HCT116 (cell line): ENCODE results near the gene HDAC7.

Experiments used
- EGR1 ChIP-seq: IDR thresholded peaks from 2 replicates; pipeline ENCODE4 v1.6.1; 2012; ENCODE audit warnings: low read depth
- EZH2 ChIP-seq: fragments of 200-600 bp; sonication (generic); IDR thresholded peaks from 2 replicates; pipeline ENCODE4 v1.6.1; 2017; ENCODE audit warnings: antibody characterized with exemption, mixed run types
- JUND ChIP-seq: IDR thresholded peaks from 2 replicates; pipeline ENCODE4 v1.6.1; 2012
- POLR2A ChIP-seq: IDR thresholded peaks from 2 replicates; pipeline ENCODE4 v1.7.0; 2011; ENCODE audit warnings: borderline replicate concordance; ENCODE audit not compliant: insufficient read depth, insufficient read length; ENCODE audit errors: extremely low read depth
- POLR2AphosphoS5 ChIP-seq: IDR thresholded peaks from 2 replicates; pipeline ENCODE4 v1.6.1; 2011; ENCODE audit warnings: mild to moderate bottlenecking, low read depth, low read length, moderate library complexity
- ZFX ChIP-seq: fragments of 450-650 bp; IDR thresholded peaks from 2 replicates; pipeline ENCODE4 v1.6.1; 2017
- TF ChIP-seq, protein P1 (sequence below), 3 experiments: fragments of 200-600 bp in 1 of 3; sonication (generic) in 1 of 3; IDR thresholded peaks in 2 of 3; conservative IDR thresholded peaks in 1 of 3; 2 replicates each; pipeline ENCODE4 v1.5.1; 2012 to 2017; ENCODE audit warnings: low read depth in 2 of 3, low read length in 2 of 3, antibody characterized with exemption in 1 of 3, borderline replicate concordance in 1 of 3, control low read depth in 1 of 3, mild to moderate bottlenecking in 1 of 3, mixed read lengths in 1 of 3, mixed run types in 1 of 3, moderate library complexity in 1 of 3; ENCODE audit not compliant: insufficient read depth in 1 of 3
- TF ChIP-seq, protein P2 (sequence below): IDR thresholded peaks from 2 replicates; pipeline ENCODE4 v1.6.1; 2012; ENCODE audit warnings: low read depth
- TF ChIP-seq, protein P3 (sequence below): IDR thresholded peaks from 2 replicates; pipeline ENCODE4 v1.6.1; 2011; ENCODE audit warnings: mild to moderate bottlenecking, low read length, moderate library complexity; ENCODE audit not compliant: insufficient replicate concordance; ENCODE audit errors: extremely low read depth
- TF ChIP-seq, protein P4 (sequence below): IDR thresholded peaks from 2 replicates; pipeline ENCODE4 v1.6.1; 2012

DNA sequence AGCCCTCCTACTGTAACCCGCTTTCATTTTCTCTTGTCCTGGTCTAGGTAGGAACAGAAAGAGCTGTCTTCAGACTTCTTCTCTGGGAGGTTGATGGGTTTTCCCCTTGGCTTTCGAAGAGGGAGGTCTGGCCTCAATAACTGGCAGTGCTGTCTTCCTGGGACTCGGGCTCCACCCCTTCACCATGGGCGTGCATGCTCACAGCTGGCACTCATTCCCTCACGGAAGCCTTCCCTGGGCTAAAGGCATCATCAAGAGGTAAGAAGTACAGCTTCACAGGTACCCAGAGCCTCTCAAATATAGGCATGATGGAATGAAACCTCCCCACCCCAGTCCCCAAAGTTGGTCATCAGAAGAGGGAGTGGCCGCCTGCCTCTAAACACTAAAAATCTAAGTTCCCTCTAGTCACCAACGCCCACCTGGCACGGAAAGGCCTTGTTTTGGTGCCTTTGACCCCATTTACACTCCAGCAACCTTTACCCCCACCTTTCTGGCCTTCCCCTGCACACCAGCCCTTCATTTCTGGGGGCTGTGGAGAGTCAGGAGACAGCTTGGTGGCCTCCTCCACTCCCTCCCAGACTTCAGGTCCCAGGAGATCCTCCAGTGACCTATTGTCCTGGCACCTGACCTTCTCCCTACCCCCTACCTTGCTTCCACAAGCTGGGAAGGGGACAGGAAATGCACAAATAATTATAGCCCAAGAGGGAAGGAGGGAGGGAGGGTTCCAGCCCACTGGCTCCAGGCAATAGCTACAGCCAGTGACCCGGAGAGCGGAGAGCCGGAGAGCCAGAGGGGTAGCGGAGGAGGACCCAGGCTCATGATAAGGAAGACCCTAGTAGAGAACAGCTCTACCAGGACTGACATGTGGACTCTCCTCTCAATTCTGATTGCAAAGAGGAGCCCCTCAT is 63.8 kb downstream of the HDAC7 start:
- TF ChIP-seq, protein P1, sequence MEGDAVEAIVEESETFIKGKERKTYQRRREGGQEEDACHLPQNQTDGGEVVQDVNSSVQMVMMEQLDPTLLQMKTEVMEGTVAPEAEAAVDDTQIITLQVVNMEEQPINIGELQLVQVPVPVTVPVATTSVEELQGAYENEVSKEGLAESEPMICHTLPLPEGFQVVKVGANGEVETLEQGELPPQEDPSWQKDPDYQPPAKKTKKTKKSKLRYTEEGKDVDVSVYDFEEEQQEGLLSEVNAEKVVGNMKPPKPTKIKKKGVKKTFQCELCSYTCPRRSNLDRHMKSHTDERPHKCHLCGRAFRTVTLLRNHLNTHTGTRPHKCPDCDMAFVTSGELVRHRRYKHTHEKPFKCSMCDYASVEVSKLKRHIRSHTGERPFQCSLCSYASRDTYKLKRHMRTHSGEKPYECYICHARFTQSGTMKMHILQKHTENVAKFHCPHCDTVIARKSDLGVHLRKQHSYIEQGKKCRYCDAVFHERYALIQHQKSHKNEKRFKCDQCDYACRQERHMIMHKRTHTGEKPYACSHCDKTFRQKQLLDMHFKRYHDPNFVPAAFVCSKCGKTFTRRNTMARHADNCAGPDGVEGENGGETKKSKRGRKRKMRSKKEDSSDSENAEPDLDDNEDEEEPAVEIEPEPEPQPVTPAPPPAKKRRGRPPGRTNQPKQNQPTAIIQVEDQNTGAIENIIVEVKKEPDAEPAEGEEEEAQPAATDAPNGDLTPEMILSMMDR (IDR thresholded peaks at IDR 0.05 in 2 of 3, conservative IDR thresholded peaks at IDR 0.05 in 1 of 3; ENCODE audit: borderline replicate concordance in 1 of 3, insufficient read depth in 1 of 3, low read depth in 2 of 3, low read length in 2 of 3): no peak
- no peak for TF ChIP-seq POLR2A
- TF ChIP-seq EZH2: no peak
- TF ChIP-seq, protein P2, sequence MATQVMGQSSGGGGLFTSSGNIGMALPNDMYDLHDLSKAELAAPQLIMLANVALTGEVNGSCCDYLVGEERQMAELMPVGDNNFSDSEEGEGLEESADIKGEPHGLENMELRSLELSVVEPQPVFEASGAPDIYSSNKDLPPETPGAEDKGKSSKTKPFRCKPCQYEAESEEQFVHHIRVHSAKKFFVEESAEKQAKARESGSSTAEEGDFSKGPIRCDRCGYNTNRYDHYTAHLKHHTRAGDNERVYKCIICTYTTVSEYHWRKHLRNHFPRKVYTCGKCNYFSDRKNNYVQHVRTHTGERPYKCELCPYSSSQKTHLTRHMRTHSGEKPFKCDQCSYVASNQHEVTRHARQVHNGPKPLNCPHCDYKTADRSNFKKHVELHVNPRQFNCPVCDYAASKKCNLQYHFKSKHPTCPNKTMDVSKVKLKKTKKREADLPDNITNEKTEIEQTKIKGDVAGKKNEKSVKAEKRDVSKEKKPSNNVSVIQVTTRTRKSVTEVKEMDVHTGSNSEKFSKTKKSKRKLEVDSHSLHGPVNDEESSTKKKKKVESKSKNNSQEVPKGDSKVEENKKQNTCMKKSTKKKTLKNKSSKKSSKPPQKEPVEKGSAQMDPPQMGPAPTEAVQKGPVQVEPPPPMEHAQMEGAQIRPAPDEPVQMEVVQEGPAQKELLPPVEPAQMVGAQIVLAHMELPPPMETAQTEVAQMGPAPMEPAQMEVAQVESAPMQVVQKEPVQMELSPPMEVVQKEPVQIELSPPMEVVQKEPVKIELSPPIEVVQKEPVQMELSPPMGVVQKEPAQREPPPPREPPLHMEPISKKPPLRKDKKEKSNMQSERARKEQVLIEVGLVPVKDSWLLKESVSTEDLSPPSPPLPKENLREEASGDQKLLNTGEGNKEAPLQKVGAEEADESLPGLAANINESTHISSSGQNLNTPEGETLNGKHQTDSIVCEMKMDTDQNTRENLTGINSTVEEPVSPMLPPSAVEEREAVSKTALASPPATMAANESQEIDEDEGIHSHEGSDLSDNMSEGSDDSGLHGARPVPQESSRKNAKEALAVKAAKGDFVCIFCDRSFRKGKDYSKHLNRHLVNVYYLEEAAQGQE: no peak
- TF ChIP-seq, protein P3, sequence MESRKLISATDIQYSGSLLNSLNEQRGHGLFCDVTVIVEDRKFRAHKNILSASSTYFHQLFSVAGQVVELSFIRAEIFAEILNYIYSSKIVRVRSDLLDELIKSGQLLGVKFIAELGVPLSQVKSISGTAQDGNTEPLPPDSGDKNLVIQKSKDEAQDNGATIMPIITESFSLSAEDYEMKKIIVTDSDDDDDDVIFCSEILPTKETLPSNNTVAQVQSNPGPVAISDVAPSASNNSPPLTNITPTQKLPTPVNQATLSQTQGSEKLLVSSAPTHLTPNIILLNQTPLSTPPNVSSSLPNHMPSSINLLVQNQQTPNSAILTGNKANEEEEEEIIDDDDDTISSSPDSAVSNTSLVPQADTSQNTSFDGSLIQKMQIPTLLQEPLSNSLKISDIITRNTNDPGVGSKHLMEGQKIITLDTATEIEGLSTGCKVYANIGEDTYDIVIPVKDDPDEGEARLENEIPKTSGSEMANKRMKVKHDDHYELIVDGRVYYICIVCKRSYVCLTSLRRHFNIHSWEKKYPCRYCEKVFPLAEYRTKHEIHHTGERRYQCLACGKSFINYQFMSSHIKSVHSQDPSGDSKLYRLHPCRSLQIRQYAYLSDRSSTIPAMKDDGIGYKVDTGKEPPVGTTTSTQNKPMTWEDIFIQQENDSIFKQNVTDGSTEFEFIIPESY: no peak
- no peak for TF ChIP-seq POLR2AphosphoS5
- no peak for TF ChIP-seq EGR1
- no peak for TF ChIP-seq ZFX
- TF ChIP-seq JUND: no peak
- TF ChIP-seq, protein P4, sequence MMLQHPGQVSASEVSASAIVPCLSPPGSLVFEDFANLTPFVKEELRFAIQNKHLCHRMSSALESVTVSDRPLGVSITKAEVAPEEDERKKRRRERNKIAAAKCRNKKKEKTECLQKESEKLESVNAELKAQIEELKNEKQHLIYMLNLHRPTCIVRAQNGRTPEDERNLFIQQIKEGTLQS: no peak
